ENCODE results near the gene GXYLT2. TPM values are rescaled to one million over a fixed set of nuclear protein-coding genes. Genes with fewer than 3 reads are reported as not detected.
"Not testable (repeated sequence)": the region's sequence is repeated elsewhere in the genome, so short reads cannot be mapped to it uniquely, and the experiment has no call there.

Gene GXYLT2
- total RNA-seq, 1 experiment from 2014 or later: 6.5 TPM

DNA sequence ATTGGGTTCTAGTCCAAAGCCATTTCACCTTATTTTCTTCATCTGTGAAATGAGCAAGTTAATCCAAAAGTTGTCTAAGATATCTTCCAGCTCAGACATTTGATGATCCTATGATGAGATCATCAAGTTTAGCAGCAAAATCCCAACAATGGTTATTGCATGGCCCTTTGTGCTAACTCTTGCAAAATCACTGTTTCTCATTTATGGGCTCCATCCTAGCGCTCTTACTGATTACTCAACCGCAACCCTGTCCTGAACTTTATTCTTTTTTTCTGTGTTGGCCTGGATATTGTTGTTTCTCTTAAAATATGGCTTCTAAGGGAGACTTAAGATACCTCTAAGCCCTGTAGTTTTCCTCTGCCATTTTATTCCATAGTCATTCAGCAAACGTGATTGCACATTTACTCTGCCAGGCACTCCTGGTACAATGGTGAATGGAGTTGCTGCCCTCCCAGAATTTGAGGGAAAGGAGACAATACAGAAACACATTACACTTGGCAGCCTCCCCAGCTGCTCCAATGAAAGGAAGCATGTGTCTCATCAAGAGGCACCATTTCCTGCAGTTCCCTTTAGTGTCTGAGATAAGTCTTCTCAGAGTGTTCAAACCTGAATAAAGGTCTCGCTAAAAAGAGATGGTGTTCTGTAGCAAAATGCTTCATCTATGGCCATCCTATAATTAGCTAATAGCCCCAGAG lies 4.4 kb downstream of the GXYLT2 start:
- no peak for DNase-seq (ENCODE audit: extremely low read depth, low read depth)

DNA sequence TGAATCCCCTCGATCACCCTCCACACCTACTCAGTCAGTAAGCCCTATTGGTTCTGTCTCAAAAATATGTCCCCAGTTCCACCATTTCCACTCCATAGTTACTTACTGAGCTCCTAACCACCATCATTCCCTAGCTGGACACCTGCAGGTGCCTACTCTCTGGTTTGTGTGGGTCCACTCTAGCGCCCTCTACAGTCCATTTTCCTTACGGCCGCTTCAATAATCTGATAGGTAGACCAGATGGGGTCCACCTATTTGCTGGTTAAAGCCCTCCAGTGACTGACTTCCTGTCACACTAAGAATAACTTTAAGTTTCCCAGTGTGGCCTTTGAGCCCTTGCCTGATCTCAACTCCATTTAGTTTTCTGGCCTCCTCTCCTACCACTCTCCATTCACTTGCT lies 5.0 kb downstream of the GXYLT2 start:
- DNase-seq (ENCODE audit: extremely low read depth, low read depth): no peak

- no peak for DNase-seq (ENCODE audit: extremely low read depth, low read depth)
Measured at GRCh38 chr3:72894976-72895552, 7.2 kb downstream of the GXYLT2 start.

DNA sequence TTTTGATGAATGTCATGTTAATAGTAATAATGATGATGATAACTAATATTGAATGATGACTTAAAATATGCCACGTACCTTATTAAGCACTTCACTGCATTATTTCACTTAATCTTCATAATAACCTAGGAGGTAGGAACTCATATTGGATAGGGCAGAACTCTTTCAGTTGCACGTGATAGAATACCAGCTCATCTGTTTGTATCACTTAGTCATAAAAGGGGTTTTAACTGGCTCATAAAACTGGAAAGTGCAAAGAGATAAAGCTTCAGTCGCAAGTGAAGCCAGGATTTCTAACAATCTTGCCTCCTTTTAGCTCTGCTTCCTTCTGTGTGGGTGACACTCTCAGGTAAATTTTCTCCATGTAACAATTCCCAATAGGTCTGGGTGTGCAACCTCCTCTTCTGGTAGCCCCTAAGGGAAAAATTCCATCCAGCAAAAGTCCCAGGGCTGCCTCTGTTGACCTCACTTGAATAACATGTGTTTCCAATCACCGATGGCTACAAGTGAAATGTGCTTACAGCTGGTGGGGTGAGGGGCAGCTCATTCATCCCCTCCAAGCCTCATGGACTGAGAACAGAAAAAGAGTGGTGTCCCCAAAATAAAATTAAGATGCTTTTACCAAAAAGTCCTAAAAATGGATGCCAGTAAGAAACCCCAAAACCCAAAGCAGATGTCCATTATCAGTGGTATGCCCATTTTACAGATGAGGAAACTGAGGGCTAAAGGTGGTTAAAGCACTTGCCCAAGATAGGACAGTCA lies 9.3 kb downstream of the GXYLT2 start:
- no peak for DNase-seq (ENCODE audit: extremely low read depth, low read depth)

GRCh38 chr3:72897758-72898007 lies 9.8 kb downstream of the GXYLT2 start:
- DNase-seq (ENCODE audit: extremely low read depth, low read depth): no peak

DNA sequence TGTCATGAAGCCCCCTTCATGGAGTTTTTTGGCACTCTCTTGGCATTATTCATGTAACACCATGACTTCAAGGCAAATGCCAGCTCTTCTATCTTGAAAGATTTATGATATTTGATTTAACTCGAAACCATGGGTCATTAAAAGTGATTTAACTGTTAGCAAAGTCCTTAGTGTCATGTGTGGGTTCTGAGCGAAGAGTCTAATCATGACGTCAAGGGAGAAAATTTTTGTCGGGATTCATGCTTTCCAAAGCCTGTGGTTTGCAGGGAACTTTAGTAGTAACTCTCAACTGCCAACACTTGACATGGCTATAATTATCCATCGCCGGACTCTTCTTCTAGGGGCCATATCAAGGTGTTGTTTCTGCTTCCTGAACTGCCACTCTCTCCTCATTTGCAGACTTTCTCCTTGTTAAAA lies 11.5 kb downstream of the GXYLT2 start:
- DNase-seq (ENCODE audit: extremely low read depth, low read depth): no peak

- DNase-seq (ENCODE audit: extremely low read depth, low read depth): no peak
Measured at GRCh38 chr3:72900048-72900447, 12.2 kb downstream of the GXYLT2 start.

GRCh38 chr3:72901840-72902239 lies 14.0 kb downstream of the GXYLT2 start:
- DNase-seq (ENCODE audit: extremely low read depth, low read depth): no peak

GRCh38 chr3:72903004-72903403 lies 15.2 kb downstream of the GXYLT2 start:
- DNase-seq (ENCODE audit: extremely low read depth, low read depth): peak; percentile 67

DNA sequence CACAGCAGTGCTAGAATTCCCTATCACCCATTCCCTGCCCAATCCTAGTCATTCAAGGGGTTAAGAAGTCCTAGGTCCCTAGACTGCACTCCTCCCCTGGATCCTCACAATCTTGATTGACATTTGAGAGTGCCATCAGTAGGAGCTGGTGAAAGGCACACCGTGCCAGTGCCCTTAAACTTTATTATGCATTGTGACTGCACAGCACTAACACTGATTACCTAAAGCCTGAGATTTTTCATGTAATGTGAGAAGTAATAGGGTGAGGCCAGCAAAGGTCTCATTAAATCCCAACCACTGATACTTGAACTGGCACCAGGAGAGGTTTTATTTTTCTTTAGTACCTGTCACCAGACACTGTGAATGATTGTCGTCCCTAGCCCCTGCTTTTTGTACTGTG lies 16.3 kb downstream of the GXYLT2 start:
- DNase-seq (ENCODE audit: extremely low read depth, low read depth): no peak

GRCh38 chr3:72906154-72906553 lies 18.3 kb downstream of the GXYLT2 start:
- no peak for DNase-seq (ENCODE audit: extremely low read depth, low read depth)

- no peak for DNase-seq (ENCODE audit: extremely low read depth, low read depth)
Measured at GRCh38 chr3:72907131-72907711, 19.4 kb downstream of the GXYLT2 start.

GRCh38 chr3:72907731-72908620 lies 20.1 kb downstream of the GXYLT2 start:
- no peak for DNase-seq (ENCODE audit: extremely low read depth, low read depth)

- no peak for DNase-seq (ENCODE audit: extremely low read depth, low read depth)
Measured at GRCh38 chr3:72909591-72909990, 21.7 kb downstream of the GXYLT2 start.

DNA sequence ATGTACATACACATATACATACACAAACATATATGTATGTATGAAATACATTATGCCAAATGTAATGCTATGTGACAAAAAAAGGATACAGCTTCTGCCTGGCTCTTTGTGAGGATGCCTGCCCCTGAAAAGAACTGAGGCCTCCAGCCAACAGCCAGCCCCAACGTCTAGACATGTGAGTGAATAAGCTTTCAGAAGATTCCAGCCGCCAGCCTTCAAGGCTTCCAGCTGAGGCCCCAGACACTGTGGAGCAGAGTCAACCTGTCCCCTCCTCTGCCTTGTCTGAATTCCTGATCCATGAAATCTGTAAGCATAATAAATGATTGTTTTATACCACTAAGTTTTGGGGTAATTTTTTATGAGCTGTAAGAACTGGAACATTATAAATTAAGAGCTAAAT lies 24.7 kb downstream of the GXYLT2 start:
- no peak for DNase-seq (ENCODE audit: extremely low read depth, low read depth)

GRCh38 chr3:72914383-72914782 lies 26.5 kb downstream of the GXYLT2 start:
- no peak for DNase-seq (ENCODE audit: extremely low read depth, low read depth)

- DNase-seq (ENCODE audit: extremely low read depth, low read depth): no peak
Measured at GRCh38 chr3:72916250-72916649, 28.4 kb downstream of the GXYLT2 start.

DNA sequence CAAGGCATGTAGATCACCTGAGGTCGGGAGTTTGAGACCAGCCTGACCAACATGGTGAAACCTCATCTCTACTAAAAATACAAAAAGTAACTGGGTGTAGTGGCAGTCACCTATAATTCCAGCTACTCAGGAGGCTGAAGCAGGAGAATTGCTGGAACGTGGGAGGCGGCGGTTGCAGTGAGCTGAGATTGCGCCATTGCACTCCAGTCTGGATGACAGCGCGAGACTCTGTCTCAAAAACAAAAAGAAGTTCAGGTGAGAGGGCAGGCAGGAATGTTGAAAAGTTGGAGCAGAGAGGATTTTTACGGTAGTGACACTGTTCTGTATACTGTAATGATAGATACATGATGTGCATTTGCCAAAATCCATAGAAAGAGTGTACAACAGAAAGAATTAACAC lies 31.7 kb downstream of the GXYLT2 start:
- no peak for DNase-seq (ENCODE audit: extremely low read depth, low read depth)

DNA sequence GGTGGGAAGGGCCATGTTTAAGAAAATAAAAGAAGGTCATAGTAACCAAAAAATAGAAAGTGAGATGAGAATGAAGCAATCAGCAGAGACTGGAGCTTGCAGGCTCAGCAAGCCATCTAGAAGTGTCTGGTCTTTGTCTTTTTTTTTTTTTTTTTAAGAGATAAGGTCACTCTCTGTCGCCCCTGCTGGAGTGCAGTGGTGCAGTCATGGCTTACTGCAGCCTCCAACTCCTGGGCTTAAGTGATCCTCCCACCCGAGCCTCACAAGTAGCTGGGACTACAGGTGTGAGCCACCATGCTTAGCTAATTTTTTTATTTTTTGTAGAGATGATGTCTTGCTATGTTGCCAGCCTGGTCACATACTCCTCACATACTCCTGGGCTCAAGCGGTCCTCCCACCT lies 36.2 kb downstream of the GXYLT2 start:
- DNase-seq (ENCODE audit: extremely low read depth, low read depth): no peak

GRCh38 chr3:72928781-72929735 lies 41.2 kb downstream of the GXYLT2 start:
- not testable (repeated sequence) for DNase-seq (ENCODE audit: extremely low read depth, low read depth)

Data from NCI-H460 (cell line).